ENCODE results near the gene OR9A2. TPM values are rescaled to one million over a fixed set of nuclear protein-coding genes. Genes with fewer than 3 reads are reported as not detected.

The OR9A2 gene, protein sequence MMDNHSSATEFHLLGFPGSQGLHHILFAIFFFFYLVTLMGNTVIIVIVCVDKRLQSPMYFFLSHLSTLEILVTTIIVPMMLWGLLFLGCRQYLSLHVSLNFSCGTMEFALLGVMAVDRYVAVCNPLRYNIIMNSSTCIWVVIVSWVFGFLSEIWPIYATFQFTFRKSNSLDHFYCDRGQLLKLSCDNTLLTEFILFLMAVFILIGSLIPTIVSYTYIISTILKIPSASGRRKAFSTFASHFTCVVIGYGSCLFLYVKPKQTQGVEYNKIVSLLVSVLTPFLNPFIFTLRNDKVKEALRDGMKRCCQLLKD
- not detected in 2 replicates for total RNA-seq (2014; rRNA removed)
- not detected for polyA plus RNA-seq (2012)

DNA sequence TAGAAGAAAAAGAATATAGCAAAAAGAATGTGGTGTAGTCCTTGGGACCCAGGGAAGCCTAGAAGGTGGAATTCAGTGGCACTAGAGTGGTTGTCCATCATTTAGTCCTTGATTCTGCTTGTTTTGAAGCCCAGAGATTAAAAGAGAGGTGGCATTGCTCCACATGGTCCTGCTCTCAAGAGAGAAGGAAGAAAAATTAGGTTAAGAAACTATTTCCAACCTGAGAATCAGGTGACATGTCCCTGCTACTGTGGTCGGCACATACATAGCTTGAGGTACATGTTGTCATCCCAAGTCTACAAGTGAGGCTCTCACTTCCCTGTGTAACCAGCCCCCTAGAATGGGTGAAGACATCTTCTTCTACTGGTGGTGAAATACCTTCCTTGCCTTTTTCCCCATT lies at the start of gene OR9A2:
OR9A2 (minus strand) TSS at position 101 of the 400 bp plus-strand sequence; CDS start at position 101, 0 bp downstream.
- DNase-seq (ENCODE audit: low read depth): no peak

DNA sequence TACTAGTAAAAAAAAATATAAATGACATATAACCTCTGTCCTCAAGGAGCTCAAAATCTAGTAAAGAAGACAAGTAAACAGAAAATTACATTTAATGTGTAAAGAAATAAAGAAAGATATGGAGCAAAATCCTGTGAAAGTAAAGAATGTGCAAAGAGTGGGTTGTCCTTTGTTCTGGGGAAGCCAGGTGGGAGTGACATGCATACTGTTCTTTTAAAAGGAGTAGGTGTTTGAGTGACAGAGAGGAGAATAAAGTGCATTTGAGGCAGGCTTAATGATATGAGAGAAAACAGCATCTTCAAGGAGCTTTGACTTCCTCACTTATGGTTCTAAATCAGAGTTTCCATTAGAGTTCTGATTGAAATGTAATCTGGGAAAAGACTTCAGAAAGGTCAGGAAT lies 47.2 kb upstream of the OR9A2 start:
- DNase-seq (ENCODE audit: low read depth): no peak

DNA sequence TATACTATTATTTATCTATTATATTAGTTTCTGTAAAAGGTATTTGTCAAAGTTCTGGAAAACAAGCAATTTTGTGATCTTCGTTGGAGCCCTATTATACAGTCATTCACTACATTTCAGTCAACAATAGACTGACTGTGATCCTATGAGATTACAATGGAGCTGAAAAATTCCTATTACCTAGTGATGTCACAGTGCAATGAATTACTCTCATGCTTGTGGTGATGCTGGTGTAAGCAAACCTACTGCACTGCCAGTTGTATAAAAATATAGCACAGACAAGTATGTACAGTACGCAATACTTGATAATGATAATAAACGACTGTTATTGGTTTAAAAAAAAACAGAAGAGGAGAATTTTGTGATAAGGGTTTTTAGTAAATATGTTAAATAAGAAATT lies 46.6 kb upstream of the OR9A2 start:
- no peak for DNase-seq (ENCODE audit: low read depth)

DNA sequence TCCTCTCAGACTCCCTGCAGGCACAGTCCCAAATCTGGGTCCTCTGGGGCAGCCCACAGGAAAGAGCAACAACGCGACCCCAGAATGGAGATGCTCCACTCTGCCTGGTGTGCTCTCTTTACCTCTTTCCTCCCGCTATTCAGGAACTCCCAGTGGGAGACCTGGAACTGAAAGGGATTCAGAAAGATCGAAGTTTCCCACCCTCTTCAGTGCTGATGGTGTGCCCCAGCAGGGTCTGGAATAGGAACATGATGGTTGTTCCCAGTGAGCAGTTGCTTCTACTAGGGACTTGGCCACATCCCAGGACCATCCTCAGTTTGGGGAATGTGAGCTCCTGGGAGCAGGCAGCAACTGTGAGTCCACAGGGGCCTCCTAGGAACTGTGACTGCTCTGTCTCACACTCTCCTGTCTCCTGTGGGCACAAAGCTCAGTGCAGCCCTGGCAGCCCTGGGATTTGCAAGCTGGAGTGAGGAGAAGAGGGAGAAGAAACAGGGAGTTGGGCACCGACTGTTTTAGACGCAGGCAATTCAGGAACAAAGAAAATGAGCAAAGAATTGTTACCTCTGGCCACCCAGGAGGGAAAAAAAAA lies 43.1 kb upstream of the OR9A2 start:
- DNase-seq (ENCODE audit: low read depth): peak; percentile 33

DNA sequence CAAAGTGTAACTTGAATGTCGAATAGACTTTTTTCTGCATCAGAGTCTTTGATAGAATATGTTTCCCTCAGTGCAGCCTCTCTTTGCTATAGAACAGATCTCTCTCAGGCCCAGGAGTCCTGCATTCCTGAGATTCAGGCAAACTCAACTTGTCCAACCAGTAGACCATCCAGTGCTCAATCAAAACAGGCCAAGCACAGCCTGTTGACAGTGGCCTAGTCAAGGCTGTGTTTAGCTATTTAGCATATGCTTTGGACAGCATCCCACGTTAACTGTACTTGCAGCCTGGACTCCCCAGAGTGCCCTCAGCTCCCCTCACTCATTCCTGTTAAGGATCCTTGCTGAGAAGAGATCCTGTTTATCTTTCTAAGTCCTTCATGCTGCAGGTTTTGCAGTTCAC lies 41.5 kb upstream of the OR9A2 start:
- no peak for DNase-seq (ENCODE audit: low read depth)

DNA sequence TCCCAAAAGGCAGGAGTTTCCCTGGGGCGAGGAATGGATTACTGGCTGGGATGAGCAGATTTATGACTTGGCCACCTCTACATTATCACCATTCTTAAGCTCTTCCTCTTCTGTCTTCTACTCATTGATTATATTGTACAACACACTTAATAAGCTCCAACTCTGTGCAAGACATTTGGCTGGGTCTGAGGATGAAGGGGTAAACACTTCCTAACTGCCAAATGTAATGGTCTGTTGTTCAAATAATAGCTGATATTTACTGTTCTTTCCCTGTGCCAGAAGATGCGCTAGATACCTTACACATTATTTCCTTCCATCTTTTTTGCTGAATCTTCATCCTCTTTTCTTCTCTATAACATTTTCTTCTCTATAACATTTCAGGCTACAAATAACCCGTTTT lies 36.8 kb upstream of the OR9A2 start:
- no peak for DNase-seq (ENCODE audit: low read depth)

DNA sequence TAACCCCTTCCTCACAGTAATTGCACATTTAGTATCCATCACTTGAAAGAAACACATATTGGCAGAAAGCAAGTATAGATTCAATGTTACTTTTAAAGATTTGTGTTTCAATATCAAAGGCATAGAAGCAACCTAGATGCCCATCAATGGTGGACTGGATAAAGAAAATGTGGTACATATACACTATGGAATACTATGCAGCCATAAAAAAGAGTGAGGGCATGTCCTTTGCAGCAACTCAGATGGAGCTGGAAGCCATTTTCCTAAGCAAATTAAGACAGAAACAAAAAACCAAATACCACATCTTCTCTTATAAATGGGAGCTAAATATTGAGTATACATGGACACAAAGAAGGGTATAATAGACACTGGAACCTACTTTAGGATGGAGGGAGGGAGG lies 28.8 kb upstream of the OR9A2 start:
- DNase-seq (ENCODE audit: low read depth): no peak

DNA sequence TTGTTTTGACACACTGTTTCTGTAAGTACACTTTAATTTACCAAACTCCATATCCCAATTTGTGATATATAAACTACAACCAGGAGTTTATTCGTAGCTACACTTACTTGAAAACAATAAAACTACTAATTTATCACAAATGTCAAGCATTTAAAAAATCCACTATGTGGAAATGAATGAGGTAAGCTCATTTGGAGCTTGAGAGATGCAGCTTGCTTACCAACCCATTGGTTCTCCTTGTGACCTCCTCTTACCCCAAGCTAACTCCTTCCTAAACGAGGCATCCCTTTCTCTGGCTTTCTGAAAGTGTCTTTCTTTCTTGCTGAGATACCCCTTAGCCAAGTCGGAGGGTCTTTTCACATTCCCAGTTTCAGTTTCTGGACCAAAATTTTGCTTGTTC lies 27.7 kb upstream of the OR9A2 start:
- no peak for DNase-seq (ENCODE audit: low read depth)

DNA sequence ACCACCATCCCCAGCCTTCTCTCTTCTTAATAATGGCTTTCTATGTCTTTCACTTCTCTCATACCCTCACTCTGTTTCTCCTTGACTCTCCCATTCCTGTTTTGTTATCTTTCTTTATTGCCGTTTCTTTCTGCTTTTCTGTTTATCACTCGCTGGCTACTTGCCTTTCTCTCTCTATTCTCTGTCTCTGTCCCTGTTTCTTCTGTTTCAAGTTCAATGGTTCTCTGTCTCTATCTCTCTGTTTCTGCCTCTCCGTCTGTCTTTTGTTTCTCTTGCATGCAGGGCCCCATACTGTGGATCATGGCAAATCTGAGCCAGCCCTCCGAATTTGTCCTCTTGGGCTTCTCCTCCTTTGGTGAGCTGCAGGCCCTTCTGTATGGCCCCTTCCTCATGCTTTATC lies 25.1 kb upstream of the OR9A2 start, which contains the start of gene OR6V1:
OR6V1 (plus strand) TSS at position 301 of the 400 bp plus-strand sequence; CDS start at position 301, 0 bp downstream.
- DNase-seq (ENCODE audit: low read depth): no peak

DNA sequence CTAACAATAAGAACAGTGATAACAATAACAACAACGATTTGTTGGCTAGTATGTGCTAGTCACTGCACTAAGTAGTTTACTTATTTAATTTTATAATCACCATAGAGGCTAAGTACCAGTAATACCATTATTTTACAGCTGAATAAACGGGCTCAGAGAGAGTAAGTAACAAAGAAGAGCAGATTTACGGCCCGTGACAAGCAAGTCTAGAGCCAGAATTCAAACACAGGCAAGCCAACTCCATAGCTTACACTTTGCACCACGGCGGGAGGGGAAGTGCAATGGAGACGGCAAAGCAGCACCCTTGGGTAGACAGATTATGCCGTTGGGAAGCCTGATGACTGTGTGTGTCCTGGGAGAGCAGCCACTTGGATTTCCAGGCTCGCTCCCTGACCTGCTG lies 24.0 kb upstream of the OR9A2 start:
- DNase-seq (ENCODE audit: low read depth): no peak

DNA sequence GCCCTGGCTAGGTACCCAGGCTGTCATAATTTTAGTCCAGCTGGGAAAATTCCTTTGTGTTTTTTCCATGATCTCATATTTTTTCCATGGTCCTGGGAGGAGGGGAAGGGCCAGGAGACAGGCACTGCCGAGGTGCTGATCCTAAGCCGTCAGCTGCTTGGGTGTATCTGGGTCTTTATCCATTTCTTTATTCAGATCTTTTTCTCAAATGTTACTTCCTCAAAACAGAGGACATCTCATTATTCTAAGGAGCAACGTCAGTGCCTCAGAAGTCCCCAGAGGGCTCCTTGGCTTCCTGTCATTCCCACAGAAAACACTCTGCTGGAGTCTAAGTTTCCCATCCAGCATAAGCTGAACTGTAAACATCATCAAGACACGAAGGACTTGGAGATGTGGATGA lies 22.4 kb upstream of the OR9A2 start:
- peak; percentile 54 for DNase-seq (ENCODE audit: low read depth)

DNA sequence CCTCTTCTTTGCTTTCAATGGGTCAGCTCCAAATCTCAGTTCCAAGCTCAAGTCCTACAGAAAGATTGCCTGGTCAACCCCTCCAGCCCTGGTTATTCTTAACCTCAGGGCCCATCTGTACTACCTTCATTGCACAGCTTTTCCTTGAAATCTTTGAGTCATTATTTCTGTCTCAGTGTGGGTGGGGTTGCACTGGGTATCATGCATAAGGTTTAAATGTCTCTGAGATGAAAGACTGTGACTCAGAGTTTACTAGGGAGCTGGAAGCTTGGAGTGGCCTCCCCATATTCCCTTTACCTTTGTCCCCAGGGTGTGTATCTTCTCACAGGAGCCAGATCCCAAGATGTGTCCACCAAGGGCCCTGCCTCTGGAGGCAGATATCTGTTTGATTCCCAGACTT lies 21.9 kb upstream of the OR9A2 start:
- peak; percentile 56 for DNase-seq (ENCODE audit: low read depth)

DNA sequence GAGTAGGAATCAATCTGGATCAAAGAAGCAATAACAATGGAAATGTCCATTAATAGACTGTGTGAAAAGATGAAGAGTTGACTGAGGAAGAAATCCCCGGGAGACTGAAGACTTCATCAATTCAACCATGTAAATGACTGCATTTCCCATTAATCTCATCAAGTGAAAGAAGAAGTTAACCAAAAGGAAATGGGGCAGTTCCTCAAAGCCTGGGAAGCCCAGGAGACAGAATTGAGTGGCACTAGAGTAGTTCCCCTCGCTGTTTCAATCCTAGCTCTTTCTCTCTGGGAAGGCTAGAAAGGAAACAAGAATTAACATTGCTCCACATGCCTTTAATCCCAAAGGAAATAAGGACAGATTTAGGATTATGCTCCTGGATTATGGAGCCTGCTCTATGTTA lies 20.4 kb upstream of the OR9A2 start:
- no peak for DNase-seq (ENCODE audit: low read depth)

DNA sequence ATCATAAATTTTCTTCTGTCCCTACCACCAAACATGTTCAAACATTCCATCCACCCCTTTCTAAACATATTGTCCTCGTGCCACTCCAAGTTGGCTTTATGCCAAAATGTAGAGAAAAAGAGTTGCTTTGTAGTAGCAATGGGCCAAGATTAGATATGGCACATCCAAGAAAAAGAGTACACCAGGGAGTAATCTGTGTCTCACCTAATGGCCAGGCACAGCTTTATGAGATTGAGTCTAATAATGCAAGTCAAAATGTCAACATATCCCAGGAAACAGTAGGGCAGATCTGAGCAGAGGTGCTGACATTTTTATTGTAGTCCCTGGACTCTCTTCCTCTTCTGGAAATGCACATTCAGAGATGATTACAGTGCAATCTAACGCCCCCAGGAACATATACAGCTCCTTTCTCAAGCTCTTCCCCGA lies 19.5 kb upstream of the OR9A2 start:
- DNase-seq (ENCODE audit: low read depth): peak; percentile 18

DNA sequence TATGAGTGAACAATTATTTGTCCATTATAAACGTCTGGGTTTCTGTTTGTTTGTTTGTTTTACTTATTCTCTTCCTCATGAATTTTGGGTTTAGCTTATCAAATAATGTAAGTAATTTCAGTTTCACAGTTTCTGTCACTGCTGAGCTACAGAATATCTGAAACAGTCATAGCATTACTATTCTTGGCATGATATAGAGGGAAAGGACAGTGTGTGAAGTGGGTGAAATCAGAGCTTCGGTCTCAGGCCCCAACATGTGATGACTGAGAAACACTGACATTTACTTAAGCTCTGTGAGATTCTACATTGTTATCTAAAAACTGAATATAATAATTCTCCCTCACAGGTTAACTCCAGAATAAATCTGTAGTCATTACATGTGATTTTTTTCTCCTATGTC lies 16.5 kb upstream of the OR9A2 start:
- DNase-seq (ENCODE audit: low read depth): peak; percentile 75

DNA sequence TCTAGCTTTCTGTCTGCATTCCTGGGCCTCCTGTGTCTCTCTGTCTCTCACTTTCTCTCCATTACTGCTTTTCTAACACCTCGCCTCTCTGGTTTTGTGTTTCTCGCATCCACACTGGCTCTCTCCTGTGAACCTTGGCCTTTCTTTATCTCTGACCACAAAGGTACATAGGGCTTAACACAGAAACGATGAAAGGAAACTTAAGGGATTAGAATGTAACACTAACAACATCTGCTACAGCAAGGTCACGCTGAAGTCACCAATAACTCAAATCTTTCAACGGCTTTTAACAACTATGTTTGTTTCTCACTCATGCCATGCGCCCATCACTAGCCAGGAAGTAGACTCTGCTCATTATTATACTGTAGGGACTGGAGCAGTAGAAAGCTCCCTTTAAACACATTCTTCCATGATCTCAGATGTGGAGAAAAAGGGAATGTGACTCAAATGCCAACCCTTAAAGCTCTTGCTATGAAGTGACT lies 15.9 kb upstream of the OR9A2 start:
- DNase-seq (ENCODE audit: low read depth): peak; percentile 77

DNA sequence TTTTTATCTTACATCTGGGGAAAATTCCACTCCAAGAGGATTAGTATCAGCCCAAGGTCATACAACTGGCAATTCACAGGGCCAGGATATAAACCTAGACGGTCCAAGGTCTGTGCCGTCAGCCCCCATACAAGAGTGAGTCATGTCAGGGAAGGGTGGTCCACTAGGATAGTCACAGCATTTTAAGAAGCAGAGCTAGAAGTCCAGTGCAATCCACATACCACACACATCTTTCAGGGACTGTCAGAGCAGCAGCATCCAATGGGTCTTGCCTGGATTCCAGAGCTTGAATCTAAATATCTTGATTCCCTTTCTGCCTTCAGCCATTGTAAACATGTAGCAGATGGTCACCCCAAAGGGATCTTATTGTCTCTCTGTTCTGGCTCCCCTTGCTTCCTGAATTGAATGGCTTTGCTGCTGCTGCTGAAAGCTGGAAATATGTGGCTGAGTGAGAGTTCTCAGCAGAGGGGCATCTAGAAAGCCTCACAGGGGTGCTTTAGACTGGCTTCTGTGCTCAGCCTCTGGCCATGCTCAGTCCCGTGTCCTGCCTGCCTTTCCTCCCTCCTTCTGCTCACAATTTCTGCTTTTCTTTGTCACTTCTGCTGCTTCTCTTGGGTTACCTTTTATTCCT lies 15.3 kb upstream of the OR9A2 start:
- peak; percentile 20 for DNase-seq (ENCODE audit: low read depth)

DNA sequence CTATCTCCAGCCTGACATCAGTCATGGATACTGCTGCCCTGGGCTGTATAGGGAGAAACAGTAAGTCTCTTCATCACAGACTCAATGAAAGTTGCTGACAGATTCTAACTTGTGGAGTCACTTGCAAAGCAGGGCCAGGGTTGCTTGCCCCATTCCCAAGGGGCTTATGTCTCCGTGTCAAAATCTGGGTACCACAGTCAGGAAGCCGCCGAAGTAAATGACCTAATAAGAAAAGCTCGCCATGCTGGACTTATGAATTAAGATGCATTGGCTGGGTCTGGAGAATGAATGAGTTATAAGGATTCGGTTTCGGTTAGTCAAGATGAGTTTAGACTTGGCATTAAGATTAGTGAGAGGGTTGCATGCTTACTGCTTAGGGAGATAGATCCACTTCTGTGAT lies 14.4 kb upstream of the OR9A2 start:
- DNase-seq (ENCODE audit: low read depth): no peak

DNA sequence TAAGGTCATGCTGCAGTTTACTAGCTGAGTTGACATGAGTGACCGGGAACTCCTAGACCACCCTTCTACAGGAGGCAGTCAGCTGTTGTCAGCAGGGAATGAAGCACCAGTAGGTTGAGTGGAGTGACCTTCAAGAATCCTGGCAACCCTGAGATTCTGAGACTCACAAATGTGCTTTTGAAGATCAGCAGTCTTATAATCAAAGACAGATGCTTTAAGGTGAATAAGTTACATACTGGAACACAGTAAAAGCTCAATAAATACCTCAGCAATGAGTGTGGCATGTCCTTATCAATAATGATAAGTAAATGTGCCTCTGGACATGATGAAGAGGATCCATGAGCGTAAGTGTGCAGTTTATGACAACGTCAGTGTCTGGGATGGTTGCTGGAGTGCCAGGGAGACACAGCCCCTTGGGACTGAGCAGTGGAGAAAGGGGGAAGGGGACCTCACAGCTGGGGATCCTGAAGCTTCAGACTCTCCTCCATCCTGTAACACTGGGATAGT lies 13.3 kb upstream of the OR9A2 start:
- DNase-seq (ENCODE audit: low read depth): no peak

DNA sequence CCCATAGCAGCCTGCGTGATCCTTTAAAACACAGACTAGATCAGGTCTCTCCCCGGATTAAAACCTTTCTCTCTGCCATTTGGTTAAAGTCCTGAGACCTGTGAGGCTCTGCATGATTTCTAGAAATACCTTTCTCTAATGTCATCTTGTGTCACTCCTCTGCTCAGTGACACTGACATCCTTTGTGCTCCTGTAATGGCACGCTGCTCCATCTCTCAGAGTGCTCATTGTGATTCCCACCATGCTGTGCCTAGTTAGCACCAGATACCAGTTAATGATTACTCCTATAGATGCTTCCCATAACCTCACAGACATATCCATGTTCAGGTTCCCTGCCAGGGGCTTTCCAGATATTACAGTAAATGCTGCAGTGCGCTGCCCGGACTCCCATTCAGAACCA lies 11.7 kb upstream of the OR9A2 start:
- no peak for DNase-seq (ENCODE audit: low read depth)

DNA sequence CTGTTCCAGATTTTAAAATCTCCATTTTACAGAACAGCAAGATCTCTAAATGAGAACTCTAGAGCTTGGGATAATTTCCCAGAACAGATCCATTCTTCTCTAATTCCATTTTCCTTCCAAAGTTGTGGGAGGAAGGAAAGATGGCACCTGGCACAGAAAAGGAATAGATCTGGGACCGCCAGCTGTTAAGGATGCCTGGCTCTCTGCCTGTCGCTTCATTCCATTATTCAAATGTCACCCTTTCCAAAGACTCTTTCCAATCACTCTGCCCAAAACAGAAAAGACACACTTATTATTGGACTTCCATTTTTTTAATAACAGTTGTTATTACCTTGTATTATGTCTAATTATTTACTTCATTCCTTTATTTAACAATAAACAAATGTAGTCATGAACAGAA lies 751 bp upstream of the OR9A2 start:
- DNase-seq (ENCODE audit: low read depth): no peak

DNA sequence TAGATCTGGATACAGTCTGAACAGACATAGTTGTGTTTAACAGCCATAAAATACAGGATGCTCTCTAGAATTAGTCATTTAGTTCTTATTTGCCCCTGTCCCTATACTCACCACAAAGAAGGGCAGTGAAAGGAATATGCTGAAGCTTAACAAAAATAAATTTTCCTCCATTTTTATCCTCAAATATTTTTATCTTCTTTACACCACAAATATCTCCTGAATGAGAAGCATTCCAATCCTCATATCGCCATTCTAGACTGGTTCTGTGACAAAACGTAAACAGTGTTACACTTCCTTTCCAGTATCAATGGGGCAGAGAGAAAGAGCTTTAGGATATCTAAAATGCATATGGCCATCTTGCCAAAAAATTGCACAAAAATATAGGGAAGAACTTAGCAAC lies 1.6 kb downstream of the OR9A2 start:
- DNase-seq (ENCODE audit: low read depth): no peak

DNA sequence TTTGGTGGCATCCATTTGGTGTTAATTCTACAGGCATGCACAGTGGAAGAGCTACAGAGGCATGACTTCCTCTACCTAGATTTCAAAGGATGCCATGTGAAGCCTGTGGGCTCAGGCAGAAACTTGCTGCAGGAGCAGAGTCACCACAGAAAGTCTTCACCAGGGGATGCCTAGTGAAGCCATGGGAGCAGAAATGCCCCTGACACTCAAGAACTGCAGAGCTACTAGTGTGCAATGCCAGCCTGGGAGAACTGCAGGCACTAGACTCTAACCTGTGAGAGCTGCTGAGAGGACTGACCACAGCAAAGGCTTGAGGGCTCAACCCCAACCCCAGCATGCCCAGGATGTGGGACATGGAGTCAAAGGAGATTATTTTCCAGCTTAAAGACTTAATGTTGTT lies 3.9 kb downstream of the OR9A2 start:
- no peak for DNase-seq (ENCODE audit: low read depth)
